Loucy (cell line): ENCODE results near the gene TMEM217.

ENCODE experiments used
- H2AFZ ChIP-seq: fragments of 200-600 bp; sonication (generic); 2 replicates; pipeline ENCODE4 v1.6.0; 2016; ENCODE audit warnings: antibody characterized with exemption, mild to moderate bottlenecking, low read length, moderate library complexity
- H3F3A ChIP-seq: fragments of 200-600 bp; 2 replicates; pipeline ENCODE4 v1.6.0; 2016; ENCODE audit warnings: antibody characterized with exemption, low read depth, mild to moderate bottlenecking
- H3K27me3 ChIP-seq: fragments of 200-600 bp; sonication (generic); 2 replicates; pipeline ENCODE4 v1.6.1; 2014; ENCODE audit warnings: low read length, mild to moderate bottlenecking; ENCODE audit not compliant: insufficient read depth, poor library complexity, severe bottlenecking
- H3K36me3 ChIP-seq: fragments of 200-600 bp; sonication (generic); 2 replicates; pipeline ENCODE4 v1.6.1; 2016; ENCODE audit warnings: low read length; ENCODE audit not compliant: insufficient read depth
- H3K4me1 ChIP-seq: fragments of 200-600 bp; sonication (generic); 2 replicates; pipeline ENCODE4 v1.5.1; 2014; ENCODE audit warnings: low read length, mild to moderate bottlenecking; ENCODE audit not compliant: insufficient read depth, poor library complexity, severe bottlenecking
- H3K4me2 ChIP-seq: fragments of 200-600 bp; sonication (generic); 2 replicates; pipeline ENCODE4 v1.6.0; 2014; ENCODE audit warnings: antibody characterized with exemption, low read length, low read depth, mild to moderate bottlenecking; ENCODE audit not compliant: poor library complexity, severe bottlenecking
- H3K4me3 ChIP-seq: fragments of 200-600 bp; sonication (generic); 2 replicates; pipeline ENCODE4 v1.5.1; 2014; ENCODE audit warnings: low read length, mild to moderate bottlenecking, mixed read lengths; ENCODE audit not compliant: poor library complexity, severe bottlenecking
- H3K79me2 ChIP-seq: fragments of 200-600 bp; sonication (generic); 2 replicates; pipeline ENCODE4 v1.6.1; 2014; ENCODE audit warnings: low read length; ENCODE audit not compliant: insufficient read depth
- H3K9ac ChIP-seq: fragments of 200-600 bp; sonication (generic); 2 replicates; pipeline ENCODE4 v1.6.0; 2014; ENCODE audit warnings: mild to moderate bottlenecking, low read depth, low read length, moderate library complexity; ENCODE audit not compliant: poor library complexity, severe bottlenecking
- H3K9me2 ChIP-seq: fragments of 200-600 bp; sonication (generic); replicated peaks from 2 replicates; pipeline ENCODE4 v1.6.1; 2016; ENCODE audit warnings: low read depth, low read length, mixed read lengths
- H3K9me3 ChIP-seq: fragments of 200-600 bp; sonication (generic); 2 replicates; pipeline ENCODE4 v1.6.1; 2014; ENCODE audit warnings: mild to moderate bottlenecking, antibody characterized with exemption, low read length, low read depth; ENCODE audit not compliant: insufficient read depth
- H4K20me1 ChIP-seq: fragments of 200-600 bp; sonication (generic); 2 replicates; pipeline ENCODE4 v1.6.0; 2014; ENCODE audit warnings: antibody characterized with exemption, low read length, mild to moderate bottlenecking; ENCODE audit not compliant: insufficient read depth, poor library complexity, severe bottlenecking
- CTCF ChIP-seq: fragments of 200-600 bp; sonication (generic); conservative IDR thresholded peaks from 2 replicates; pipeline ENCODE4 v1.5.1; 2014; ENCODE audit warnings: mild to moderate bottlenecking, antibody characterized with exemption, low read length
- EZH2phosphoT487 ChIP-seq: fragments of 200-600 bp; IDR thresholded peaks from 2 replicates; pipeline ENCODE4 v1.6.1; 2018; ENCODE audit warnings: antibody characterized with exemption, mild to moderate bottlenecking, moderate library complexity, borderline replicate concordance

The TMEM217 gene

GRCh38 chr6:37260444-37260843 lies 2.5 kb upstream of the TMEM217 start:
- Histone ChIP-seq H3K4me3 (peak overlapping the region; percentile 86), H3K36me3 (no peaks in the 10 kb centered on the region), H3K9ac (peak overlapping the region; percentile 90), H4K20me1 (no peaks in the 10 kb centered on the region), H3K4me1 (peaks cover 75% of the 10 kb centered on the region), H3K27me3 (no peaks in the 10 kb centered on the region), H2AFZ (no peak overlapping the region), H3K79me2 (peaks cover 94% of the 10 kb centered on the region), H3K9me2 (no peaks in the 10 kb centered on the region), H3K4me2 (peak overlapping the region; percentile 91), H3K9me3 (no peaks in the 10 kb centered on the region), H3F3A (peaks cover 13% of the 10 kb centered on the region; the same call in 1 of the 2 replicates)
- TF ChIP-seq CTCF, result no peak
- no peak for TF ChIP-seq EZH2phosphoT487

- TF ChIP-seq CTCF, result no peak
- H3K4me3 ChIP-seq, result peak overlapping the region; percentile 86
- H3K79me2 ChIP-seq, result peaks cover 94% of the 10 kb centered on the region
- H3K36me3 ChIP-seq, result no peaks in the 10 kb centered on the region
- H3K4me1 ChIP-seq, result peaks cover 75% of the 10 kb centered on the region
- H3K4me2 ChIP-seq, result peak overlapping the region; percentile 91
- H3K27me3 ChIP-seq, result no peaks in the 10 kb centered on the region
- peak overlapping the region; percentile 90 for H3K9ac ChIP-seq
- H3K9me3 ChIP-seq, result no peaks in the 10 kb centered on the region
- no peak overlapping the region for H2AFZ ChIP-seq
- H4K20me1 ChIP-seq, result no peaks in the 10 kb centered on the region
- peaks cover 13% of the 10 kb centered on the region; the same call in 1 of the 2 replicates for H3F3A ChIP-seq
- no peaks in the 10 kb centered on the region for H3K9me2 ChIP-seq
Observed at GRCh38 chr6:37260040-37260439, 2.1 kb upstream of the TMEM217 start.

- H4K20me1 ChIP-seq, result no peaks in the 10 kb centered on the region
- no peaks in the 10 kb centered on the region for H3K36me3 ChIP-seq
- H3K9me2 ChIP-seq, result no peaks in the 10 kb centered on the region
- TF ChIP-seq CTCF (no peak), EZH2phosphoT487 (no peak)
- H3K4me2 ChIP-seq, result peak overlapping the region; percentile 91
- H3K4me1 ChIP-seq, result peaks cover 75% of the 10 kb centered on the region
- peaks cover 94% of the 10 kb centered on the region for H3K79me2 ChIP-seq
- H3K9me3 ChIP-seq, result no peaks in the 10 kb centered on the region
- no peaks in the 10 kb centered on the region for H3K27me3 ChIP-seq
- no peak overlapping the region for H2AFZ ChIP-seq
- H3K9ac ChIP-seq, result peak overlapping the region; percentile 90
- peak overlapping the region; percentile 86 for H3K4me3 ChIP-seq
- H3F3A ChIP-seq, result peaks cover 13% of the 10 kb centered on the region; the same call in 1 of the 2 replicates
Observed at GRCh38 chr6:37259191-37259590, 1.2 kb upstream of the TMEM217 start.
